Stomach (tissue), 19 donors: ENCODE results near the gene IFNA4. TPM values are rescaled to one million over a fixed set of nuclear protein-coding genes. Genes with fewer than 3 reads are reported as not detected.
"Not testable (repeated sequence)": the region's sequence is repeated elsewhere in the genome, so short reads cannot be mapped to it uniquely, and the experiment has no call there.

ENCODE experiments used
- DNase-seq, 2 donors: peaks; one replicate each; pipeline versions ENCODE4 v3.0.0 to v3.0.0-alpha.2; 2013 to 2019
- H3K27ac ChIP-seq, 5 donors: fragments of 200-600 bp in 4 of 5; sonication (generic) in 4 of 5; one replicate each; pipeline ENCODE4 v1.5.1; 2013 to 2019; ENCODE audit warnings: mild to moderate bottlenecking in 1 of 5, moderate library complexity in 1 of 5
- H3K27me3 ChIP-seq, 3 donors: fragments of 200-600 bp; sonication (generic); one replicate each; pipeline ENCODE4 v1.5.1; 2017 to 2019; ENCODE audit warnings: mixed run types in 1 of 3
- H3K36me3 ChIP-seq, 4 donors: fragments of 200-600 bp; sonication (generic); 1 replicate in 3 of 4; 2 replicates in 1 of 4; pipeline ENCODE4 v1.5.1; 2016 to 2019
- H3K4me1 ChIP-seq, 4 donors: fragments of 200-600 bp; sonication (generic); one replicate each; pipeline ENCODE4 v1.5.1; 2016 to 2019
- H3K4me3 ChIP-seq, 4 donors: fragments of 200-600 bp; sonication (generic) in 3 of 4; one replicate each; pipeline ENCODE4 v1.5.1; 2016 to 2019; ENCODE audit warnings: mild to moderate bottlenecking in 1 of 4
- H3K9me3 ChIP-seq, 4 donors: fragments of 200-600 bp; sonication (generic); one replicate each; pipeline ENCODE4 v1.5.1; 2016 to 2019
- CTCF ChIP-seq, 7 experiments: fragments of 450-650 bp in 4 of 7; fragments of 200-600 bp in 3 of 7; sonication (generic) in 3 of 7; IDR thresholded peaks; one replicate each; pipeline ENCODE4 v1.5.1; 2016 to 2019; ENCODE audit warnings: antibody characterized with exemption in 7 of 7, control low read depth in 2 of 7, mild to moderate bottlenecking in 1 of 7
- EP300 ChIP-seq: sonication (generic); formaldehyde crosslinking; IDR thresholded peaks from one replicate; pipeline ENCODE4 v1.6.1; 2017; ENCODE audit warnings: antibody characterized with exemption
- POLR2A ChIP-seq, 4 donors: fragments of 450-650 bp; IDR thresholded peaks; one replicate each; pipeline ENCODE4 v1.6.1; 2016; ENCODE audit warnings: antibody characterized with exemption in 4 of 4, control low read depth in 2 of 4, mild to moderate bottlenecking in 1 of 4, moderate library complexity in 1 of 4
- POLR2AphosphoS5 ChIP-seq, 3 donors: sonication (generic); formaldehyde crosslinking; IDR thresholded peaks; one replicate each; pipeline ENCODE4 v1.6.1; 2016; ENCODE audit warnings: antibody characterized with exemption in 3 of 3
- WGBS, 5 donors: extraction: QIAGEN DNeasy Blood & Tissue Kit in 3 of 5; methylation state at CpG; one replicate each; pipeline versions ENCODE4 v1.1.5 to v1.1.7; 2013 to 2018; 5-methylcytosine and 5-hydroxymethylcytosine counted together
- intact Hi-C: fragments of 100-400 bp; cut with DNase I; formaldehyde crosslinking; loops from one replicate; pipeline ENCODE4 v1.15.1; 2023; ENCODE audit warnings: low total_unique reads
- long read RNA-seq, 10 donors: transcript quantifications; one replicate each; lab custom pipeline, GENCODE V29; 2026
- polyA plus RNA-seq, 3 donors: library from polyadenylated mRNA; stranded (reverse); fragments of 200-250 nt; gene quantifications; one replicate each; pipeline ENCODE4 v1.2.3, GENCODE V29; 2013
- total RNA-seq, 5 donors: library from RNA; depleted of rRNA; stranded (reverse); fragments of >200 nt; gene quantifications; one replicate each; pipeline versions ENCODE4 v1.1.0 to v1.2.3, GENCODE V29; 2014 to 2016
- donor health status: healthy with polysubstance abuse.
- donor health status: Bipolar disorder and iron deficiency.
- donor health status: healthy.

IFNA4 gene
- total RNA-seq (not detected), polyA plus RNA-seq (not detected)
- long read RNA-seq, donor 1: 0 reads
- long read RNA-seq, donor 2: 0 reads
- long read RNA-seq, donor 3: 0 reads
- long read RNA-seq, donor 4: 0 reads
- long read RNA-seq, donor 5: 0 reads
- long read RNA-seq, donor 6: 0 reads
- long read RNA-seq, donor 7: 0 reads
- long read RNA-seq, donor 8: 0 reads
- long read RNA-seq, donor 9: 0 reads
- long read RNA-seq, donor 10: 0 reads

- 78 to 90% (median 80%) methylated on average over 3 of the region's 3 CpGs for WGBS, 5 donors
- intact Hi-C loops, H3K27ac ChIP-seq, H3K27me3 ChIP-seq, H3K9me3 ChIP-seq, H3K36me3 ChIP-seq, H3K4me3 ChIP-seq, DNase-seq, H3K4me1 ChIP-seq: not testable (repeated sequence)
These were observed at the start of gene IFNA4 for GRCh38 chr9:21187487-21187886. Gene IFNA4 (minus strand): TSS chr9:21187587. CDS start chr9:21187531, 56 bp downstream.

GRCh38 chr9:21236360-21236714 lies 49.0 kb upstream of the IFNA4 start:
- DNase-seq, intact Hi-C loops: not testable (repeated sequence)
- 6 to 16% (median 12%) methylated on average over 1 of the region's 1 CpG for WGBS, 5 donors

GRCh38 chr9:21235468-21236359 lies 48.3 kb upstream of the IFNA4 start:
- DNase-seq: peak in 1 of 2 donors; percentile 56
- intact Hi-C loops, H3K4me1 ChIP-seq, H3K27me3 ChIP-seq, H3K9me3 ChIP-seq, H3K4me3 ChIP-seq, H3K36me3 ChIP-seq, H3K27ac ChIP-seq: not testable (repeated sequence)
- WGBS, 5 donors: 30 to 39% (median 32%) methylated on average over 8 of the region's 8 CpGs
- peak in 4 of 7 experiments; percentile 7 to 28 (median 10) for TF ChIP-seq CTCF (IDR thresholded peaks at IDR 0.05)

More at GRCh38 chr9:21236360-21236714, 49.0 kb upstream of the IFNA4 start:
- not testable (repeated sequence) for H3K9me3 ChIP-seq, H3K27ac ChIP-seq, H3K27me3 ChIP-seq, H3K4me1 ChIP-seq, H3K36me3 ChIP-seq, H3K4me3 ChIP-seq

- 70 to 85% (median 78%) methylated on average over 4 of the region's 4 CpGs for WGBS, 5 donors
- Histone ChIP-seq H3K9me3 (no peaks in the 10 kb centered on the region), H3K27ac (no peak overlapping the region), H3K4me1 (no peaks in the 10 kb centered on the region), H3K27me3 (no peaks in the 10 kb centered on the region), H3K4me3 (no peak overlapping the region), H3K36me3 (no peaks in the 10 kb centered on the region)
- no peak for DNase-seq
- intact Hi-C loops: no loop called here
- TF ChIP-seq POLR2A (IDR thresholded peaks at IDR 0.05): no peak
- no peak for TF ChIP-seq EP300
- no peak for TF ChIP-seq CTCF (IDR thresholded peaks at IDR 0.05)
- no peak for TF ChIP-seq POLR2AphosphoS5 (IDR thresholded peaks at IDR 0.05)
These were observed 46.8 kb upstream of the IFNA4 start for GRCh38 chr9:21234153-21234687.

- Histone ChIP-seq H3K4me3 (no peak overlapping the region), H3K27me3 (no peaks in the 10 kb centered on the region), H3K36me3 (no peaks in the 10 kb centered on the region), H3K4me1 (no peaks in the 10 kb centered on the region), H3K27ac (no peak overlapping the region), H3K9me3 (no peaks in the 10 kb centered on the region)
- intact Hi-C loops: no loop called here
- no peak for TF ChIP-seq EP300
- TF ChIP-seq POLR2AphosphoS5 (IDR thresholded peaks at IDR 0.05): no peak
- TF ChIP-seq POLR2A (IDR thresholded peaks at IDR 0.05): no peak
- TF ChIP-seq CTCF (IDR thresholded peaks at IDR 0.05): no peak
- 90 to 100% (median 95%) methylated on average over 1 to 2 of the region's 2 CpGs for WGBS, 5 donors
- no peak for DNase-seq
These were observed 45.9 kb upstream of the IFNA4 start for GRCh38 chr9:21233258-21233657.
